ENCODE data around the gene BNIPL. TPM values are rescaled to one million over a fixed set of nuclear protein-coding genes. Genes with fewer than 3 reads are reported as not detected.

BNIPL gene
- total and polyA plus RNA-seq, 2 of the 8 experiments (the other 6 are each of a cell fraction or from before 2014, with no cell fraction given) = 2.4 to 3.3 TPM

- Histone ChIP-seq H2AFZ (ENCODE audit: low read length) (no peak overlapping the region), H2BK15ac (ENCODE audit: low read length) (no peak overlapping the region), H3K23me2 (ENCODE audit: low read depth, low read length) (no peaks in the 10 kb centered on the region), H4K8ac (ENCODE audit: extremely low read depth, insufficient read depth, low read length) (no peak overlapping the region), H3K79me2 (ENCODE audit: control insufficient read depth in 1 of 2, insufficient read depth in 2 of 2, low read length in 2 of 2) (no peaks in the 10 kb centered on the region), H2BK120ac (replicated peaks; ENCODE audit: low read depth, low read length) (no peak overlapping the region), H4K5ac (ENCODE audit: insufficient read length, low read depth, low read length) (no peak overlapping the region), H3K56ac (replicated peaks; ENCODE audit: insufficient read length, low read depth, low read length) (no peak overlapping the region), H2AK5ac (ENCODE audit: low read depth, low read length) (no peak overlapping the region), H3K4me3 (ENCODE audit: extremely low read depth in 1 of 4, insufficient read depth in 2 of 4, low read depth in 3 of 4, low read length in 4 of 4) (no peak overlapping the region), H3K79me1 (ENCODE audit: low read depth, low read length) (no peaks in the 10 kb centered on the region), H3K27me3 (replicated peaks in 1 of 4; ENCODE audit: control insufficient read depth in 3 of 4, extremely low read depth in 1 of 4, insufficient read depth in 3 of 4, low read length in 3 of 4) (no peaks in the 10 kb centered on the region), H3K23ac (ENCODE audit: insufficient read length) (no peak overlapping the region), H2BK5ac (ENCODE audit: low read depth, low read length) (no peak overlapping the region), H4K20me1 (replicated peaks in 1 of 2; ENCODE audit: control insufficient read depth in 1 of 2, insufficient read depth in 2 of 2, low read length in 2 of 2) (no peaks in the 10 kb centered on the region), H4K91ac (replicated peaks; ENCODE audit: insufficient read length, low read length) (no peak overlapping the region), H3K9ac (replicated peaks in 1 of 4; ENCODE audit: extremely low read depth in 1 of 4, low read depth in 3 of 4, low read length in 3 of 4) (no peak overlapping the region), H3K9me3 (ENCODE audit: insufficient read depth in 2 of 2, low read depth in 1 of 2, low read length in 1 of 2) (no peaks in the 10 kb centered on the region), H3K27ac (ENCODE audit: low read depth, low read length) (no peak overlapping the region), H3K18ac (ENCODE audit: extremely low read depth, low read length) (no peak overlapping the region), H3K14ac (ENCODE audit: insufficient read length) (no peak overlapping the region), H3K36me3 (ENCODE audit: control insufficient read depth in 2 of 4, insufficient read depth in 4 of 4, low read length in 3 of 4) (peaks cover 0 to 7% (median 5%) of the 10 kb centered on the region in 4 experiments; a peak in 6 of 8 replicates), H2BK12ac (ENCODE audit: low read depth, low read length) (no peak overlapping the region), H3K4me1 (replicated peaks in 1 of 4; ENCODE audit: control insufficient read depth in 3 of 4, insufficient read depth in 4 of 4, low read length in 3 of 4) (peaks cover 0 to 4% (median 0%) of the 10 kb centered on the region in 4 experiments; a peak in 1 of 7 replicates), H2BK20ac (ENCODE audit: low read length) (no peak overlapping the region), H3K4me2 (ENCODE audit: insufficient read depth in 1 of 2, low read depth in 2 of 2, low read length in 2 of 2) (no peak overlapping the region), H3K4ac (replicated peaks; ENCODE audit: insufficient read length, low read depth, low read length) (no peak overlapping the region)
- POLR2A ChIA-PET (ENCODE audit: partially characterized antibody) = interaction anchor here (0.7 to 6.3 kb wide), 6 partner anchors 8 to 450 kb away, joined by 3 to 44 read pairs (median 4); partner anchors contain the start of genes ANXA9, CERS2 and MINDY1
- CTCF ChIA-PET (ENCODE audit: partially characterized antibody) = interaction anchor here (5.0 to 7.0 kb wide), 3 partner anchors 7 to 40 kb away, joined by 25 to 183 read pairs (median 85); partner anchors contain the start of genes ANXA9, CERS2 and MINDY1
- no peak for DNase-seq (ENCODE audit: low read depth in 1 of 2, low spot score in 2 of 2)
- FAIRE-seq = no peak
- WGBS, 2 experiments (ENCODE audit: extremely low coverage in 1 of 2, insufficient coverage in 1 of 2, insufficient read length in 1 of 2, insufficient replicate concordance in 2 of 2, low coverage in 1 of 2, low lambda C conversion rate in 2 of 2, missing lambda C conversion rate in 1 of 2) = 72% methylated on average over 5 of the region's 5 CpGs; no CpG with 5 or more reads in 1 of the 2 experiments
- no peak for TF ChIP-seq CBX5 (IDR thresholded peaks at IDR 0.05; ENCODE audit: low read depth, low read length)
- no peak for TF ChIP-seq CREB1 (IDR thresholded peaks at IDR 0.05)
- no peak for TF ChIP-seq MAFK (IDR thresholded peaks at IDR 0.05; ENCODE audit: low read depth, low read length)
- no peak for TF ChIP-seq TEAD4 (IDR thresholded peaks at IDR 0.05; ENCODE audit: low read depth, low read length)
- no peak for TF ChIP-seq BRCA1 (IDR thresholded peaks at IDR 0.05; ENCODE audit: low read depth, low read length)
- TF ChIP-seq NRF1 (IDR thresholded peaks at IDR 0.05; ENCODE audit: low read depth, low read length) = no peak
- no peak for TF ChIP-seq SIN3A (conservative IDR thresholded peaks at IDR 0.05 in 1 of 2, IDR thresholded peaks at IDR 0.05 in 1 of 2; ENCODE audit: low read depth in 1 of 2, low read length in 2 of 2)
- no peak for TF ChIP-seq JUN (IDR thresholded peaks at IDR 0.05; ENCODE audit: low read depth, low read length)
- no peak for TF ChIP-seq GABPA (IDR thresholded peaks at IDR 0.05; ENCODE audit: borderline replicate concordance, insufficient read depth, low read length)
- TF ChIP-seq RBBP5 (IDR thresholded peaks at IDR 0.05; ENCODE audit: borderline replicate concordance, low read depth, low read length) = no peak
- no peak for TF ChIP-seq SAP30 (IDR thresholded peaks at IDR 0.05; ENCODE audit: insufficient read depth, insufficient replicate concordance, low read length)
- no peak for TF ChIP-seq RXRA (IDR thresholded peaks at IDR 0.05; ENCODE audit: insufficient read depth, low read depth, low read length)
- no peak for TF ChIP-seq KDM1A (IDR thresholded peaks at IDR 0.05; ENCODE audit: borderline replicate concordance, low read length)
- TF ChIP-seq RFX5 (IDR thresholded peaks at IDR 0.05; ENCODE audit: borderline replicate concordance, low read depth, low read length) = no peak
- TF ChIP-seq POLR2A (IDR thresholded peaks at IDR 0.05; ENCODE audit: control extremely low read depth in 1 of 2, low read depth in 2 of 2, low read length in 2 of 2) = no peak
These were observed 38.4 kb upstream of the BNIPL start for GRCh38 chr1:150997949-150998348.

Measured in H1 (cell line).